ENCODE results near the gene HERC4.

- TF ChIP-seq CTCF (IDR thresholded peaks at IDR 0.05): no peak
- no peak for TF ChIP-seq ZFX (IDR thresholded peaks at IDR 0.05; ENCODE audit: borderline replicate concordance)
Observed at GRCh38 chr10:68107651-68108050, 32.6 kb upstream of the HERC4 start.

All from 22Rv1 (cell line).